ENCODE data around the gene GPR84. TPM values are rescaled to one million over a fixed set of nuclear protein-coding genes. Genes with fewer than 3 reads are reported as not detected.

The GPR84 gene
- total RNA-seq (ENCODE audit: low replicate concordance), result not detected in 2 replicates
- long read RNA-seq, result 0 reads

DNA sequence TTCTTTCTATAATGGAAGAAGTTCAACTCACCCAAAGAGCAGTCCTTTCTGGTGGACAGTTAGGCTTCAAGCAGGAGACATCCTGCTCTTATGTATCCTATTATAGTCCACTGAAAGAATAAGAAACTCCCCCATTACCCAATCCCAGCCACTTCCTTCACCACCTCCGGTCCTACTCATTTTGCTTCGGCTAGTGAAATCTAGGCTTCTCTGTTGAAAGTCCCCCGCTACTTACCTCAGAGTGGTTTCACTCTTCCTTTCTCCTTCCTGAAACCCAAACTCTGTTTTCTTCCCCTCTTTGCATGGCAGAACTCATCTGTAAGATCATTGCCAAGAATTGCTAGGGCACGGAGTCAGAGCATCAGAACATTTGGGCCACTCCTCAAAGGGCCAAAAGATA lies at the start of gene GPR84:
GPR84 (minus strand) TSS at position 74 of the 400 bp plus-strand sequence. CDS start 635 bp downstream, outside the sequence.
- Mint-ChIP-seq H3K36me3 (no peaks in the 10 kb centered on the region), H3K9me3 (no peaks in the 10 kb centered on the region), H3K27ac (no peak within 1 kb of the TSS)

GRCh38 chr12:54413284-54414190 lies 49.3 kb upstream of the GPR84 start:
- TF ChIP-seq, protein P1, sequence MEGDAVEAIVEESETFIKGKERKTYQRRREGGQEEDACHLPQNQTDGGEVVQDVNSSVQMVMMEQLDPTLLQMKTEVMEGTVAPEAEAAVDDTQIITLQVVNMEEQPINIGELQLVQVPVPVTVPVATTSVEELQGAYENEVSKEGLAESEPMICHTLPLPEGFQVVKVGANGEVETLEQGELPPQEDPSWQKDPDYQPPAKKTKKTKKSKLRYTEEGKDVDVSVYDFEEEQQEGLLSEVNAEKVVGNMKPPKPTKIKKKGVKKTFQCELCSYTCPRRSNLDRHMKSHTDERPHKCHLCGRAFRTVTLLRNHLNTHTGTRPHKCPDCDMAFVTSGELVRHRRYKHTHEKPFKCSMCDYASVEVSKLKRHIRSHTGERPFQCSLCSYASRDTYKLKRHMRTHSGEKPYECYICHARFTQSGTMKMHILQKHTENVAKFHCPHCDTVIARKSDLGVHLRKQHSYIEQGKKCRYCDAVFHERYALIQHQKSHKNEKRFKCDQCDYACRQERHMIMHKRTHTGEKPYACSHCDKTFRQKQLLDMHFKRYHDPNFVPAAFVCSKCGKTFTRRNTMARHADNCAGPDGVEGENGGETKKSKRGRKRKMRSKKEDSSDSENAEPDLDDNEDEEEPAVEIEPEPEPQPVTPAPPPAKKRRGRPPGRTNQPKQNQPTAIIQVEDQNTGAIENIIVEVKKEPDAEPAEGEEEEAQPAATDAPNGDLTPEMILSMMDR (conservative IDR thresholded peaks at IDR 0.05), result no peak
- H3K27ac Mint-ChIP-seq, result no peak overlapping the region
- H3K36me3 Mint-ChIP-seq, result no peaks in the 10 kb centered on the region
- peaks cover 20% of the 10 kb centered on the region for H3K4me1 Mint-ChIP-seq (ENCODE audit: unreplicated experiment)
- no peak for DNase-seq (ENCODE audit: extremely low spot score, unreplicated experiment)
- H3K27me3 Mint-ChIP-seq, result peaks cover 30% of the 10 kb centered on the region
- no peak overlapping the region for H3K4me3 Mint-ChIP-seq
- no peaks in the 10 kb centered on the region for H3K9me3 Mint-ChIP-seq

More for the DNA sequence above, at the start of gene GPR84:
- Mint-ChIP-seq H3K4me3 (no peak within 1 kb of the TSS), H3K4me1 (ENCODE audit: unreplicated experiment) (peaks cover 32% of the 10 kb centered on the region), H3K27me3 (peaks cover 20% of the 10 kb centered on the region)
- DNase-seq (ENCODE audit: extremely low spot score, unreplicated experiment), result no peak
- TF ChIP-seq, protein P1 (conservative IDR thresholded peaks at IDR 0.05), result no peak

GRCh38 chr12:54412786-54413185 lies 48.5 kb upstream of the GPR84 start:
- Mint-ChIP-seq H3K27ac (no peak overlapping the region), H3K4me1 (ENCODE audit: unreplicated experiment) (peaks cover 18% of the 10 kb centered on the region), H3K9me3 (no peaks in the 10 kb centered on the region), H3K4me3 (no peak overlapping the region), H3K27me3 (peaks cover 26% of the 10 kb centered on the region), H3K36me3 (no peaks in the 10 kb centered on the region)
- TF ChIP-seq, protein P1 (conservative IDR thresholded peaks at IDR 0.05), result no peak
- no peak for DNase-seq (ENCODE audit: extremely low spot score, unreplicated experiment)

GRCh38 chr12:54412348-54412747 lies 48.1 kb upstream of the GPR84 start:
- no peak overlapping the region for H3K4me3 Mint-ChIP-seq
- H3K9me3 Mint-ChIP-seq, result no peaks in the 10 kb centered on the region
- no peaks in the 10 kb centered on the region for H3K36me3 Mint-ChIP-seq
- peaks cover 15% of the 10 kb centered on the region for H3K4me1 Mint-ChIP-seq (ENCODE audit: unreplicated experiment)
- DNase-seq (ENCODE audit: extremely low spot score, unreplicated experiment), result no peak
- TF ChIP-seq, protein P1 (conservative IDR thresholded peaks at IDR 0.05), result no peak
- H3K27ac Mint-ChIP-seq, result no peak overlapping the region
- H3K27me3 Mint-ChIP-seq, result peaks cover 22% of the 10 kb centered on the region

DNA sequence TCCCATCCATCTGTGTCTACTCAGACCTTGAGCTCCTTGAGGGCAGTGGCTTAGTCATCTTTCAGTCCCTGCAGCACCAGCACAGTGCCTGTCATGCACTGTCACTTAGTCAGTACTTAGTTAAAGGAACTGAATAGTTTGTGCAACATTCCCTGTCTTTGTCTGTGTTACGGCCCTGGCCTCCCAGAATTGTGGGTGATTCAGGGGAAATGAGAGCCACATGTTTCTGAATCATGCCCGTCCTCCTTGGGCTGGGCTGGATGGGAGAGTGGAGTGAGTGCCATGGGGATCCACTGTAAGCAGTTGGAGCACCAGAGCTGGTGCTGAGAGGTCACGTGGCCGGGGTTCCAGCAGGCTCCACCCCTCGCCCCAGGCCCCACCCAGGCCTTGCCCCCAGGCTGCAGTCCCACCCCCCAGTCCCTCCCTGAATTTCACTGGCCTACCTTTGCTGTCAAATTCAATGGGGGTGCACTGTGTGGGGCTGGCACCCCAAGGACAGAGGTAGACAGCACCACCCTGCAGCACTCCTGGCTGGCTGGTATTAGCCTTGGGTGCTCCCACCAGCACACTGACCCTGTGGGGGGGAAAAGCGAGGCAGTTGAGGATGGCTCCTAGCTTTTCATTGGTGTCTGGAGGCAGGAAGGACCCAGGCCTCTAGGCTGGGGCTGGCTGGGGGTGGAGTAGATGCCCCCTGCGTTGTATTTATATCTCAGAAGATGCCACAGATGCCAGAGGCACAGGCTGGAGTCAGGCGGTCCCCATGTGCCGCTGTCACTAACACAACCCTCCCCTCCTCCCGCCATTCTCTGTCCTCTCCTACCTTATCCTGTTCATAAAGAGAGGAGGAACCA lies 47.3 kb upstream of the GPR84 start:
- Mint-ChIP-seq H3K27ac (no peak overlapping the region), H3K9me3 (no peaks in the 10 kb centered on the region), H3K4me3 (no peak overlapping the region), H3K4me1 (ENCODE audit: unreplicated experiment) (peaks cover 9% of the 10 kb centered on the region), H3K36me3 (no peaks in the 10 kb centered on the region), H3K27me3 (peaks cover 15% of the 10 kb centered on the region)
- DNase-seq (ENCODE audit: extremely low spot score, unreplicated experiment), result no peak
- TF ChIP-seq, protein P1 (conservative IDR thresholded peaks at IDR 0.05), result no peak
